Stimulated activated naive CD8-positive, alpha-beta T cell treated with anti-CD3 and anti-CD28 coated beads, Interleukin-15, amount 100 ng/mL, for 72 hours (primary cell): Measurements from ENCODE around the gene TMEM108.
A peak's percentile ranks its signal among the peaks of the same experiment; 100 is the strongest.

Source experiments
- ATAC-seq: fragments of 150-1000 bp; cut with Tn5 transposase; 2 replicates; pipeline ENCODE4 v1.10.0; 2021; ENCODE audit warnings: mild to moderate bottlenecking, moderate library complexity
- DNase-seq, 2 donors: peaks; one replicate each; pipeline ENCODE4 v3.0.0; 2021 to 2022
- H3K27ac Mint-ChIP-seq, 2 donors: one replicate each; pipeline ENCODE4 v1.8.0; 2022; ENCODE audit warnings: mild to moderate bottlenecking in 2 of 2, mixed read lengths in 2 of 2, moderate library complexity in 2 of 2
- H3K27me3 Mint-ChIP-seq: one replicate; pipeline ENCODE4 v1.8.0; 2022; ENCODE audit warnings: mixed read lengths
- H3K4me1 Mint-ChIP-seq: one replicate; pipeline ENCODE4 v1.8.0; 2022; ENCODE audit warnings: mild to moderate bottlenecking, mixed read lengths
- H3K4me3 Mint-ChIP-seq, 2 donors: one replicate each; pipeline ENCODE4 v1.8.0; 2022; ENCODE audit warnings: mild to moderate bottlenecking in 2 of 2, mixed read lengths in 2 of 2, moderate library complexity in 1 of 2
- H3K9me3 Mint-ChIP-seq, 2 donors: one replicate each; pipeline ENCODE4 v1.8.0; 2022; ENCODE audit warnings: mixed read lengths in 2 of 2

The TMEM108 gene

DNA sequence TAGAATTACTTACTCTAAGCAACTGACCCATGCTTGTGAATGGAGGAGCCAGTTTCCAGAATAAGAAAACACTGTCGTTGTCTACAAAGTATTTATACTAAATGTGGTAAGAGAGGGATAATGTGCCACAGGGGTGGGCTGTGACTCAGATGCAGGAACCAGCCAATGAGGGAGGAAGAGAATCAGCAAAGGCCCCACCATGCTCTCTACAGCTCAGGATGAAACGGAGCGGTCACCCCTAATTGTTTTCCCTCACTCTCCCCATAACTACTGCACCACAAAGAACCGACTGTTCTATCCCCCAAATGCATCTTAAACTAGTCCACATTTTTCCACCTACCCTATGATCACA, 406.2 kb downstream of the TMEM108 start:
- Mint-ChIP-seq H3K4me3 (no peak overlapping the region), H3K27ac (peak overlapping the region in 1 of 2 donors; percentile 47), H3K27me3 (no peaks in the 10 kb centered on the region), H3K9me3 (peaks cover 5 to 7% of the 10 kb centered on the region in 2 donors), H3K4me1 (peaks cover 55% of the 10 kb centered on the region)
- ATAC-seq (no peak), DNase-seq (no peak)

DNA sequence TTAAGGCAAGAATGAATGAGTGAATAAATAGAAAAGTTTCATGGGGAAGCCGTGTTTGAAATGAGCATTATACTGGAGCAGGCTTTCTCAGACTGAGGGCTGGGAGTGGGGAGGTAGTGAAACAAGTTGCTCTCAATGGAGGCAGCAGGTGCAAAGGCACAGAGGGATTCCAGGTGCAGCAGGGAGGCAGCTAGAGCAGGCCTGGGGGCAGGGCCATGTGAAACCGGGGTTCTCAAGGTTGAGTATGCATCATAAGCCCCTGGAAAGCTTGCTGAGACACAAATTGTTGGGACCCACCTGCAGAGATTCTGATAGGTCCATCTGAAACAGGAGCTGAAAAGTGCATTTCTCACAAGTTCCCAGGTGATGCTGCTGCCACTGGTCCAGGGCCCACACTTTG, 406.9 kb downstream of the TMEM108 start:
- Mint-ChIP-seq H3K27ac (no peak overlapping the region), H3K4me1 (peaks cover 61% of the 10 kb centered on the region)

More for the DNA sequence above, 406.9 kb downstream of the TMEM108 start:
- H3K27me3 Mint-ChIP-seq = no peaks in the 10 kb centered on the region
- peaks cover 0 to under 1% of the 10 kb centered on the region in 2 donors for H3K9me3 Mint-ChIP-seq
- ATAC-seq = no peak
- H3K4me3 Mint-ChIP-seq = no peak overlapping the region
- no peak for DNase-seq
